ENCODE results near the gene ZP1. TPM values are rescaled to one million over a fixed set of nuclear protein-coding genes. Genes with fewer than 3 reads are reported as not detected.

Gene ZP1
- total and polyA plus RNA-seq, 2 of the 13 experiments (the other 11 are each of a cell fraction or from before 2014, with no cell fraction given), result 0.16 TPM; not detected in 1

- TF ChIP-seq KDM5A (IDR thresholded peaks at IDR 0.05; ENCODE audit: borderline replicate concordance, low read length), result no peak
- peak; percentile 32; the same call in 1 of the 2 replicates for TF ChIP-seq XBP1 (CRISPR knock-in tag; IDR thresholded peaks at IDR 0.05)
- TF ChIP-seq ZNF224 (CRISPR knock-in tag; IDR thresholded peaks at IDR 0.05), result peak; percentile 65; the same call in 1 of the 2 replicates
- no peak for TF ChIP-seq ZNF296 (CRISPR knock-in tag; conservative IDR thresholded peaks at IDR 0.05)
- TF ChIP-seq ZKSCAN5 (CRISPR knock-in tag; IDR thresholded peaks at IDR 0.05), result no peak
- TF ChIP-seq RARG (CRISPR knock-in tag; IDR thresholded peaks at IDR 0.05; ENCODE audit: low read depth), result no peak
- TF ChIP-seq GPN1 (CRISPR knock-in tag; IDR thresholded peaks at IDR 0.05; ENCODE audit: borderline replicate concordance), result no peak
- peak; percentile 87 for TF ChIP-seq FOXP1 (IDR thresholded peaks at IDR 0.05)
- TF ChIP-seq FOXP1 (CRISPR knock-in tag; IDR thresholded peaks at IDR 0.05), result peak; percentile 99
- no peak for TF ChIP-seq HNRNPK (IDR thresholded peaks at IDR 0.05; ENCODE audit: low read depth, low read length, poor library complexity, severe bottlenecking)
- TF ChIP-seq ZFY (CRISPR knock-in tag; IDR thresholded peaks at IDR 0.05), result peak; percentile 54
- TF ChIP-seq, protein P1, sequence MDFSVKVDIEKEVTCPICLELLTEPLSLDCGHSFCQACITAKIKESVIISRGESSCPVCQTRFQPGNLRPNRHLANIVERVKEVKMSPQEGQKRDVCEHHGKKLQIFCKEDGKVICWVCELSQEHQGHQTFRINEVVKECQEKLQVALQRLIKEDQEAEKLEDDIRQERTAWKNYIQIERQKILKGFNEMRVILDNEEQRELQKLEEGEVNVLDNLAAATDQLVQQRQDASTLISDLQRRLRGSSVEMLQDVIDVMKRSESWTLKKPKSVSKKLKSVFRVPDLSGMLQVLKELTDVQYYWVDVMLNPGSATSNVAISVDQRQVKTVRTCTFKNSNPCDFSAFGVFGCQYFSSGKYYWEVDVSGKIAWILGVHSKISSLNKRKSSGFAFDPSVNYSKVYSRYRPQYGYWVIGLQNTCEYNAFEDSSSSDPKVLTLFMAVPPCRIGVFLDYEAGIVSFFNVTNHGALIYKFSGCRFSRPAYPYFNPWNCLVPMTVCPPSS (IDR thresholded peaks at IDR 0.05), result no peak
- no peak; the same call in 1 of the 2 replicates for TF ChIP-seq ZNF33B (CRISPR knock-in tag; IDR thresholded peaks at IDR 0.05)
- TF ChIP-seq, protein P2, sequence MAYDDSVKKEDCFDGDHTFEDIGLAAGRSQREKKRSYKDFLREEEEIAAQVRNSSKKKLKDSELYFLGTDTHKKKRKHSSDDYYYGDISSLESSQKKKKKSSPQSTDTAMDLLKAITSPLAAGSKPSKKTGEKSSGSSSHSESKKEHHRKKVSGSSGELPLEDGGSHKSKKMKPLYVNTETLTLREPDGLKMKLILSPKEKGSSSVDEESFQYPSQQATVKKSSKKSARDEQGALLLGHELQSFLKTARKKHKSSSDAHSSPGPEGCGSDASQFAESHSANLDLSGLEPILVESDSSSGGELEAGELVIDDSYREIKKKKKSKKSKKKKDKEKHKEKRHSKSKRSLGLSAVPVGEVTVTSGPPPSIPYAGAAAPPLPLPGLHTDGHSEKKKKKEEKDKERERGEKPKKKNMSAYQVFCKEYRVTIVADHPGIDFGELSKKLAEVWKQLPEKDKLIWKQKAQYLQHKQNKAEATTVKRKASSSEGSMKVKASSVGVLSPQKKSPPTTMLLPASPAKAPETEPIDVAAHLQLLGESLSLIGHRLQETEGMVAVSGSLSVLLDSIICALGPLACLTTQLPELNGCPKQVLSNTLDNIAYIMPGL (CRISPR knock-in tag; IDR thresholded peaks at IDR 0.05; ENCODE audit: borderline replicate concordance in 1 of 2, low read depth in 1 of 2), result peak; percentile 25 to 63; a peak in 1 of 4 replicates
- no peak for TF ChIP-seq ZC3H4 (CRISPR knock-in tag; IDR thresholded peaks at IDR 0.05; ENCODE audit: borderline replicate concordance)
- TF ChIP-seq, protein P3, sequence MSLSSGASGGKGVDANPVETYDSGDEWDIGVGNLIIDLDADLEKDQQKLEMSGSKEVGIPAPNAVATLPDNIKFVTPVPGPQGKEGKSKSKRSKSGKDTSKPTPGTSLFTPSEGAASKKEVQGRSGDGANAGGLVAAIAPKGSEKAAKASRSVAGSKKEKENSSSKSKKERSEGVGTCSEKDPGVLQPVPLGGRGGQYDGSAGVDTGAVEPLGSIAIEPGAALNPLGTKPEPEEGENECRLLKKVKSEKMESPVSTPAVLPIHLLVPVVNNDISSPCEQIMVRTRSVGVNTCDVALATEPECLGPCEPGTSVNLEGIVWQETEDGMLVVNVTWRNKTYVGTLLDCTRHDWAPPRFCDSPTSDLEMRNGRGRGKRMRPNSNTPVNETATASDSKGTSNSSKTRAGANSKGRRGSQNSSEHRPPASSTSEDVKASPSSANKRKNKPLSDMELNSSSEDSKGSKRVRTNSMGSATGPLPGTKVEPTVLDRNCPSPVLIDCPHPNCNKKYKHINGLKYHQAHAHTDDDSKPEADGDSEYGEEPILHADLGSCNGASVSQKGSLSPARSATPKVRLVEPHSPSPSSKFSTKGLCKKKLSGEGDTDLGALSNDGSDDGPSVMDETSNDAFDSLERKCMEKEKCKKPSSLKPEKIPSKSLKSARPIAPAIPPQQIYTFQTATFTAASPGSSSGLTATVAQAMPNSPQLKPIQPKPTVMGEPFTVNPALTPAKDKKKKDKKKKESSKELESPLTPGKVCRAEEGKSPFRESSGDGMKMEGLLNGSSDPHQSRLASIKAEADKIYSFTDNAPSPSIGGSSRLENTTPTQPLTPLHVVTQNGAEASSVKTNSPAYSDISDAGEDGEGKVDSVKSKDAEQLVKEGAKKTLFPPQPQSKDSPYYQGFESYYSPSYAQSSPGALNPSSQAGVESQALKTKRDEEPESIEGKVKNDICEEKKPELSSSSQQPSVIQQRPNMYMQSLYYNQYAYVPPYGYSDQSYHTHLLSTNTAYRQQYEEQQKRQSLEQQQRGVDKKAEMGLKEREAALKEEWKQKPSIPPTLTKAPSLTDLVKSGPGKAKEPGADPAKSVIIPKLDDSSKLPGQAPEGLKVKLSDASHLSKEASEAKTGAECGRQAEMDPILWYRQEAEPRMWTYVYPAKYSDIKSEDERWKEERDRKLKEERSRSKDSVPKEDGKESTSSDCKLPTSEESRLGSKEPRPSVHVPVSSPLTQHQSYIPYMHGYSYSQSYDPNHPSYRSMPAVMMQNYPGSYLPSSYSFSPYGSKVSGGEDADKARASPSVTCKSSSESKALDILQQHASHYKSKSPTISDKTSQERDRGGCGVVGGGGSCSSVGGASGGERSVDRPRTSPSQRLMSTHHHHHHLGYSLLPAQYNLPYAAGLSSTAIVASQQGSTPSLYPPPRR (CRISPR knock-in tag; IDR thresholded peaks at IDR 0.05; ENCODE audit: borderline replicate concordance), result peak; percentile 100
- TF ChIP-seq NR0B2 (CRISPR knock-in tag; IDR thresholded peaks at IDR 0.05), result no peak
These were observed 13.4 kb downstream of the ZP1 start (continued) for GRCh38 chr11:60880643-60881282.
